ENCODE results near the gene SLC9A7.
A peak's percentile ranks its signal among the peaks of the same experiment; 100 is the strongest.
"Not testable (repeated sequence)": the region's sequence is repeated elsewhere in the genome, so short reads cannot be mapped to it uniquely, and the experiment has no call there.

The SLC9A7 gene

DNA sequence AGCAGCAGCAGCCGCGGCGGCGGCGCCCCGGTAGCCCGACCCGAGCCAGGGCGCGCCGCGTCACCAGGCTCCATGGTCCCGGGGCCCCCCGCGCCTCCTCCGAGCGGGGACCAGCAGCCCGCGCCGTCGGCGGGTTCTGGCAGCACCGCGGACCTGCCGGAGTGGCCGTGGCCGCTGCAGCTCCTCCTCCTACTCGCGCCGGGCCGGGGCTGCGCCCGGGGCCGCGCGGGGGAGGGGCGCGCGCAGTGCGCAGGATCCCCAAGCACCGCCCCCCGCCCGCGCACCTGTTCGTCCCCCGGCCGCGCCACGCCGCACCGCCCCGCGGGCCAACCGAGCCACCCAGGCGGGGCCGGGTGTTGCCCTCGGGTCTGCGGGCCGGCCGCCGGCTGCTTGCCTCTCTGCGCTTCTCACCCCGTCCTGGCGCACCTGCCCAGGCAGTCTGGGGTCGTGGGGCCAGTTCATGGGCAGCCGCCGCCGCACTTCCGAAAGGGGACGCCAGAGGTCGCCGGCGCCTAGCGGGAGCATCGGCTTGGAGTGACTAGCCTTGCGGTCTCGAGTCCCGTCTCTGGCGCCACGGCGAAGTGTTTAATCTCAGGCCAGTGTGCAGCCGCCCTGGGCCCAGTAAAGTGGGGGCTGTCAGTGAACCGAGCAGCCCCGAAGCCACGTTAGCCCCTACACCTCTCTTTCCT, at the start of gene SLC9A7:
Gene SLC9A7, minus strand, starts transcription at position 163 of the 689 bp plus-strand sequence. Its CDS starts 89 bp downstream, at position 74.
- peak; percentile 56 to 65 for DNase-seq (ENCODE audit: low read depth in 1 of 2, low spot score in 1 of 2)

DNA sequence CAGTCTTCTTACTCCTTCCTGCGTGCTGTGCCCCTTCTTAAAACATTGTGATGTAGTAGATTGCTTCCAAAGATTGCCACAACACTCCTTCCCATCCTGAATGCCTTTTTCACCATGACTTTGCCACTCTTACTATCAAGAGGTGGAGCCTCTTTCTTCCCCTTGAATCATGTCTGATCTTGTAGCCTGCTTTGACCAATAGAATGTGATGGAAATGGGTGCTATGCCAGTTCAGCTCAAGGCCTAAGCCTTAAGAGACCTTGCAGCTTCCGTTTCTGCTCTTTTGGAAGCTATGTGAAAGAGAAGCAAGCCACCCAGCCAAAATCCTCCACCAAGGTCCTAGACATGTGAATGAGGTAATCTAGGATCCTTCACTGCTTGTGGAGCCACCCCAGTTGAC, 46.4 kb upstream of the SLC9A7 start:
- no peak for DNase-seq (ENCODE audit: low read depth in 1 of 2, low spot score in 1 of 2)

- no peak for DNase-seq (ENCODE audit: low read depth in 1 of 2, low spot score in 1 of 2)
Observed at GRCh38 chrX:46803140-46803539, 44.2 kb upstream of the SLC9A7 start.

DNA sequence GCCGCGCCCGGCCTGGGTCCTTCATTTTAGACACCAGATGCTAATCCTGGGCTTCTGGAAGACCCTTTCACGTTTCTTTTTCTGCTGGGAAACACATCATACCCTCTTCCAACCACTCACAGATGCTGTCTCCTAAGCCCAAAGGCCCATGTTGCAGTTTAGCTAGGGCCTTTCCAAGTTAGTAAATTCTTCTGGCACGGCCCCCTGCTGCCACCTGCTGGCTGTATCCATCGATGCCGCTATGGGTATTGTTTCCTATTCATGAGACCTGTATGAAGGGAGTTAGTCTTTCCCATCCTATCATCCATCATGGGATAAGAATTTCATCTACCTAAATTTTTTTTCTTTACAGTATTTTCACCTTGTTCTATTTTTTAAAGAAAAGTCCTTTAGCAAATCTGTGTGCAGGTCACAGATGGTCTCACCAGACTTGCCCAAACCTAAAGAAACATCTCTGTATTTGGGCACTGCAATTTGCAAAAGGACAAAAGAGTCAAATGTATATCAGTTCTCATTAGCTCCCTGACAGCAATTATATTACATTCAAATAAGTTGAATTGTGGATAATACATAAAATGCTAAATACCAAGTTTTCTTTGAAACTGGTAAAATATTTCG, 37.8 kb upstream of the SLC9A7 start:
- DNase-seq (ENCODE audit: low read depth in 1 of 2, low spot score in 1 of 2) = peak; percentile 26 to 49

- DNase-seq (ENCODE audit: low read depth in 1 of 2, low spot score in 1 of 2) = no peak
Observed at GRCh38 chrX:46793386-46794143, 34.6 kb upstream of the SLC9A7 start.

- DNase-seq (ENCODE audit: low read depth in 1 of 2, low spot score in 1 of 2) = no peak
Observed at GRCh38 chrX:46792810-46793188, 33.9 kb upstream of the SLC9A7 start.

GRCh38 chrX:46791927-46792809, 33.2 kb upstream of the SLC9A7 start:
- DNase-seq (ENCODE audit: low read depth in 1 of 2, low spot score in 1 of 2) = no peak

DNA sequence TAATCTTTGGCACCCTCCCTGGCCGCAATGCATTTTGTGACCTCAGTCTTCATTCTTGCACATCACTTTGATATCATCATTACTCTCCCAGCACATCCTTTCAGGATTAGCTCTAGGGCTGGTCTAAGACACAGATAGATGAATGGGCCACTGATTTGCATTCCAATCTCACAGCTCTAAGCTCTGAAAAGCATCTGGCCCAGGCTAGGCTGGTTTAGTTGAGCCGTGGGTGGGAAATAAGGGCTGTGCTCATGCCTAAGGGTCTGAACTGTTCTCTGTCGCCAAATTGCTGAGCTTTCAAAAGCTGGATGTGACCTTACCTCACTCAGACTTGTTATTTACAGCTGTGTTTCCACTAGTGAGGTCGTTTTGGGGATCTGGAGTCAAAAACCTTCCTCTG, 30.0 kb upstream of the SLC9A7 start:
- no peak for DNase-seq (ENCODE audit: low read depth in 1 of 2, low spot score in 1 of 2)

GRCh38 chrX:46784437-46784836, 25.5 kb upstream of the SLC9A7 start:
- not testable (repeated sequence) for DNase-seq (ENCODE audit: low read depth in 1 of 2, low spot score in 1 of 2)

- DNase-seq (ENCODE audit: low read depth in 1 of 2, low spot score in 1 of 2) = no peak
Observed at GRCh38 chrX:46782034-46782433, 23.1 kb upstream of the SLC9A7 start.

- DNase-seq (ENCODE audit: low read depth in 1 of 2, low spot score in 1 of 2) = no peak
Observed at GRCh38 chrX:46777971-46778810, 19.3 kb upstream of the SLC9A7 start.

DNA sequence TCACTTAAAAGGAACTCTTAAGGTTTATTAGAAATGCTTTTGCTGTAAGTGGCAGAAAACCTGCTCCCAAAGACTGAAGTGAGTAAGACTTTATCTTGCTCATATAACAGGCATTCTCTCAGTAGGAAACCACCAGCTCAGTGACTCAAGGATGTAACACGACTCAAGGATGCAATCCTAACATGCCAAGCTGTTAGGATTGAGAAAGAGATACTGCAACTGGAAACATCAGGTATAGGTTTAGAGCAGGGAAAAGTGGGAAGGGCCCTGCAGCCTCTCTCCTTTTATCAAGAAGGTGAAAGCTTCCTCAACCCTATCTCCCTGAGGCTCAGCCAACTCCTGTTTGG, 11.9 kb upstream of the SLC9A7 start:
- DNase-seq (ENCODE audit: low read depth in 1 of 2, low spot score in 1 of 2) = no peak

- DNase-seq (ENCODE audit: low read depth in 1 of 2, low spot score in 1 of 2) = no peak
Observed at GRCh38 chrX:46770000-46770816, 11.3 kb upstream of the SLC9A7 start.

DNA sequence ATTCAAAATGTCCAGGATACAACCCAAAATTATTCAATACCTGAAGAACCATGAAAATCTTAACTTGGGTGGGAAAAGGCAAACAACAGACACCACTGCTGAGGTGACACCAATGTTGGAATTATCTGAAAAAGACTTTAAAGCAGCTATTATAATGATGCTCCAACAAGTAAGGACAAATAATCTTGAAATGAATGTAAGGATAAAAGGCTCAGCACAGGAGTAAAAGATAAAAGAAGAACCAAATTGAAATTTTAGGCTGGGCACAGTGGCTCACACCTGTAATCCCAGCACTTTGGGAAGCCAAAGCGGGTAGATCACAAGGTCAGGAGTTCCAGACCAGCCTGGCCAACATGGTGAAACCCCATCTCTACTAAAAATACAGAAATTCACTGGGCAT, 4.0 kb upstream of the SLC9A7 start:
- no peak for DNase-seq (ENCODE audit: low read depth in 1 of 2, low spot score in 1 of 2)

- no peak for DNase-seq (ENCODE audit: low read depth in 1 of 2, low spot score in 1 of 2)
Observed at GRCh38 chrX:46759645-46759974, 692 bp upstream of the SLC9A7 start.

DNA sequence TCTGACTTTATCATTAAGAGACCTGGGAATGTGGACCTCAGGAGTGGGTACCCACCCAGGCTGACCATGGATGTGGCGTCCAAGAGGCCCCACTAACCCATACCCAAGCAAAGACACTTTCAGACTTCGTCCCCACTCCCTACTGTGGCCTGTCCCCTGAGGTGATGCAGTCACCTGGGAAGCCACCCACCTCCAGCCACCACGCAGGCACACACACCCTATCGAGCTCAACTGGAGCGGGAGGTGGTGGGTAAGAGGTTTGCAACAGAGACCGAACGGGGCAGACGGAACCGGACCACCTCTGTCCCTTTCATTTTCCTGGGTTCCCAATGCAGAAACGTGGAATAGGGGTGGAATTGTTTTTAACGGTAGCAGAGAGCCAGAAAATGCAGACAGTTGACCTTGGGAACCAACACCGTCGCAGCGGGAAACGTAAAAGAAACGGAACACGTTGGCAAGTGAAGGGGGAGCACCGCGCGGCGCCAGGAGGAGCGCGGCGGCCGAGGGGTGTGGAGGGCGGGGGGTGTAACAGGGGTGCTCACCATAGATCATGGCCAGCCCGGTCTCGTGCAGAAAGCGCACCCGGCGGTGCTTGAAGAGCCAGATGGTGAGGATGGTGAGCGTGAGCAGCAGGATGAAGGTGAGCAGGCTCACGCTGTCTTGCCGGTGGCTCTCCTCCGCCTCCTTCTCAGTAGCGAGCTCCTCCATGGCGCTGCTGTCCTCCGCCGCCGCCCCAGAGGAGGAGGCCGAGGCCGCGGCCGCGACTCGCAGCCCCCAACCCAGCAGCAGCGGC, 559 bp downstream of the SLC9A7 start:
- DNase-seq (ENCODE audit: low read depth in 1 of 2, low spot score in 1 of 2) = no peak

DNA sequence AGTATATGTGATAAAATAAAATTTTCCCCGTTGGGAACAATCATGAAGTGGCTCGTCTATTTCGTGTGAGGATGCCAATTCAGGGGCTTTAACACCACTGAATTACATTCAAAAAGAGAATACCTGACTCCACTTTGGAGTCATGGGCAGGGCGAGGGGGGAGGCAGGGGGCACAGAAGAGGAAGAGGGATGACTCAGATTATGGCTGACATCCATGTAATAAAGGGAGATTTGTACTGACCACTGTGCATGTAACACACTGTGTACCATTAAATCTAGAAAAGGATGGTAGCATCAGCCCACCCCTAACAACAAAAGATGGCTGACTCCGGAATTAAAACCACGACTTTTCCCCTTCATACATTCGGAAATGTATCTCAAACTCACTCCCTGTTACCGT, 1.3 kb downstream of the SLC9A7 start:
- no peak for DNase-seq (ENCODE audit: low read depth in 1 of 2, low spot score in 1 of 2)

GRCh38 chrX:46757052-46757451, 1.9 kb downstream of the SLC9A7 start:
- no peak for DNase-seq (ENCODE audit: low read depth in 1 of 2, low spot score in 1 of 2)

- DNase-seq (ENCODE audit: low read depth in 1 of 2, low spot score in 1 of 2) = no peak
Observed at GRCh38 chrX:46755671-46756070, 3.2 kb downstream of the SLC9A7 start.

Data from activated T-helper 1 cell treated with anti-CD3 and anti-CD28 coated beads, Interleukin-2, amount 50 U/mL, for 16 hours (primary cell).